GM18498 (cell line): ENCODE results near the gene OTOG.

Experiments
- ATAC-seq: cut with Tn5 transposase; IDR thresholded peaks from one replicate; pipeline ENCODE4 v1.9.1; 2021; ENCODE audit warnings: mild to moderate bottlenecking, moderate library complexity; ENCODE audit not compliant: unreplicated experiment

The OTOG gene

GRCh38 chr11:17558025-17558780, 11.1 kb downstream of the OTOG start:
- no peak for ATAC-seq

DNA sequence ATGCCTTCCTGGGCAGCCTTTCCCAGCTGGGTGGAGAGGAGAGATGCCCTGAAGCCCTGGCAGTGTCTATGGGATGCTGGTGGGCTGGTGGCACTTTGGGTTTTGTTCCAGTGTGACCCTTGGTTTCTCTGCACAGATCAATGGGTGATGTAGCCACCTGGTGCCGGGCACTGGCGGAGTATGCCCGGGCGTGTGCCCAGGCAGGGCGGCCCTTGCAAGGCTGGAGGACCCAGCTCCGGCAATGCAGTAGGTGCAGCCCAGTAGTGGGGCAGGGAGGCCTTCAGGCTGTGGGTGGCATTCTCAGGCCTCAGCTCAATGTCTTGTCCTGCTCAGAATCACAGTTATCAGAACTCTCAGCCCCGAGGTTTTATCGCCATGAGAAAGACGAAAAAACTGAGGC, 11.9 kb downstream of the OTOG start:
- no peak for ATAC-seq

GRCh38 chr11:17559341-17560087, 12.5 kb downstream of the OTOG start:
- no peak for ATAC-seq

- no peak for ATAC-seq
These were observed 13.4 kb downstream of the OTOG start for GRCh38 chr11:17560281-17561110.

DNA sequence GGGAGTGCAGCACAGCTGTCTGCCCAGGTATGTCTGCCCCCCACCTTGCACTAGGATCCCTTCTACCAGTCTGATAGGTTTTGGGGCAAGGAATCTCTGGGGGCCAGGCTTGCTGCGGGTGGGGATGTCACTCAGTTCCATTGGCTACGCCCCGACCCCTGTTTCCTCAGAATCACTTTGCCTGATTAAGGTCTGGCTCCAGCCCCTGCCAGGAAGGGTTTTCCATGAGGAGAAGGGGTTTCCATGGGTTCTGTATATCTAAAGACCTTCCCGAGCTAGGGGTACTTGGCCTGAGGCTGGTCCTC, 14.0 kb downstream of the OTOG start:
- ATAC-seq, result no peak

- ATAC-seq, result no peak
These were observed 14.5 kb downstream of the OTOG start for GRCh38 chr11:17561526-17561925.

GRCh38 chr11:17563231-17563646, 16.2 kb downstream of the OTOG start:
- no peak for ATAC-seq

- ATAC-seq, result no peak
These were observed 17.1 kb downstream of the OTOG start for GRCh38 chr11:17563961-17564686.

GRCh38 chr11:17564687-17565042, 17.6 kb downstream of the OTOG start:
- ATAC-seq, result no peak

GRCh38 chr11:17568944-17569343, 21.9 kb downstream of the OTOG start:
- ATAC-seq, result no peak

- ATAC-seq, result no peak
These were observed 23.0 kb downstream of the OTOG start for GRCh38 chr11:17570034-17570433.

- no peak for ATAC-seq
These were observed 24.6 kb downstream of the OTOG start for GRCh38 chr11:17571431-17572358.

- ATAC-seq, result no peak
These were observed 25.3 kb downstream of the OTOG start for GRCh38 chr11:17572359-17572690.

DNA sequence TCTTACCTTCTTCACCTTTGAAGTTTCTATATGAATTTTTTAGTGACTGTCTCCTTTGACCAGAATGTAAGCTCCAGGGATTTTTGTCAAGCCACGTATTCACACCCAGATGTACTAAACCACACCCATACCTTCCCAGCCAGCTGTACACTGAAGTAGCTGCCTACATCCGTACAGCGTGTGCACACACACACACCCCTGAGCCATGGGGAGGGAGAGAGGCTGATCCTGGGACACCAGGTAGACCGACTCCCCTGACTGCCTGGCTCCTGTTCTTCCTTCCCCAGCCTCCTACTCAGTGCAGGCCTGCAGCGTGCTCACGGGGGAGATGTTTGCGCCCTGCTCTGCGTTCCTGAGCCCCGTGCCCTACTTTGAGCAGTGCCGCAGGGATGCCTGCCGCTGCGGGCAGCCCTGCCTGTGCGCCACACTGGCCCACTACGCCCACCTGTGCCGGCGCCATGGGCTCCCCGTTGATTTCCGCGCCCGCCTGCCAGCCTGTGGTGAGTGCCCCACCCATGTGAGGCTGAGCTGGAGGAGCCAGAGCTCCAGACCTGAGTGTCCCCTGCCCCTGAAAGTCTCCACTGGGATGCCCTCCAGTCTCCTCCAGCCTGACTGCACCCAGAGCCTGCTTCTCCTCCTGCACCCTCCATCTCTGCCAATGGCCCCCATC, 25.9 kb downstream of the OTOG start:
- ATAC-seq, result no peak

DNA sequence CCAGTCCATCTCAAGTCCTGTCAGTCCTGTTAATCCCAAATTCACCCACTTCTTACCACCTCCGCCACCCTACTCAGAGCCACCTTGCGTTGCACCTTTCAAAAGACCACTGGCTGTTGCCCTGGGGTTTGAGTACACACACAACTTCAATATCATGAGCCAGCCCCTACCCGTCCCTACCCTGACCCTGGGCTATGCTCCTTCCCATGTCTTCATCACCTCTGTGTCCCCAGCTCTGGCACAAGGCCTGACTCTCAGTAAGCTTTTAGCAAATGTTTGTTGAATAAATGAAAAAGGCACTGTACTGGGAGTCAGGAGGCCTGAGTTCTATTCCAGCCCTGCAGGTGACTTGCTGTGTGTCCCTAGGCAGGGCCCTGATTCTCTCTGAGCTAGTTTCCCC, 26.5 kb downstream of the OTOG start:
- no peak for ATAC-seq

DNA sequence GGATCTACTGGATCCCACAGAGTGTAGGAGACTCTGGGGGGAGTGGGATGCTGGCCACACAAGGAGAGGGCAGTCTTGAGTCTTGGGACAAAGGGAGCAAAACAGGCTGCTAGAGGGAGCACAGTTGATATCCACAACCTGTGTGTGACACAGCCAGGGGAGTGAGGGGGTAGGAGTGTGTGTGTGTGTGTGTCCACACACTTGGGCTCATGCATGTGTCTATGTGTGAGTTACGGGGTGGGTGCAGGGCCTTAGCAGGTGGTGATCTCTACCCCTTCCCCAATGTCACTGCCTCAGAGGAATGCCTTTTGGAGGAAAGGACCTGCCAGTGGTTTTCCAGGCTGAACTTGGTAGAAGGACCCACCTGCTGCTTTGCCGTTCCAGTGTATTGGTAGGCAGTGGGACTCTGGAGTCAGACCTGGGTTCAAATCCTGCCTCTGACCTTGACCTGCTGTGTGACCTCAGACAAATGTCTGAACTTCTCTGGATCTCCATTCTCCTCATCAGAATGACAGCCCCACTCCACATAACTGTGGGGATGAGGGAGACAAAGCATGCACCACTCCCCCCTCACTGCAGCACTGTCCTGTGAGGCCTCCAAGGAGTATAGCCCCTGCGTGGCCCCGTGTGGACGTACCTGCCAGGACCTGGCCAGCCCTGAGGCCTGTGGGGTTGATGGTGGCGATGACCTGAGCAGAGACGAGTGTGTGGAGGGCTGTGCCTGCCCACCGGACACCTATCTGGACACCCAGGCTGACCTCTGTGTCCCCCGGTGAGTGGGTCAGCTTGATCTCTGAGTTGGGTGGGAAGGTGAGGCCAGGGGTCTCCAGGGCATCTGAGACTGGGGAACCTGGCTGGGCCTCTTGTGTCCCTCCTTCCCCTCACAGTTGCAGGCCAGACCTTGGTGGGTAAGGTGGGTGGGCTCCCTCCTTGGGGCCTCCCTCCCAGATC, 27.4 kb downstream of the OTOG start:
- no peak for ATAC-seq

GRCh38 chr11:17575431-17576425, 28.7 kb downstream of the OTOG start:
- no peak for ATAC-seq
